AG08395 (cell line): ENCODE measurements around the gene TIFAB.
A peak's percentile ranks its signal among the peaks of the same experiment; 100 is the strongest.

Source experiments
- DNase-seq: peaks from one replicate; pipeline ENCODE4 v3.0.0; 2012; ENCODE audit warnings: mixed read lengths, low spot score

TIFAB gene

GRCh38 chr5:135442431-135443160 lies 9.6 kb downstream of the TIFAB start:
- no peak for DNase-seq

- no peak for DNase-seq
Observed at GRCh38 chr5:135441919-135442318, 10.2 kb downstream of the TIFAB start.

- DNase-seq: no peak
Observed at GRCh38 chr5:135441350-135441831, 10.8 kb downstream of the TIFAB start.

GRCh38 chr5:135440916-135441315 lies 11.2 kb downstream of the TIFAB start:
- no peak for DNase-seq

GRCh38 chr5:135439231-135440205 lies 12.6 kb downstream of the TIFAB start:
- DNase-seq: no peak

- no peak for DNase-seq
Observed at GRCh38 chr5:135438636-135439221, 13.4 kb downstream of the TIFAB start.

- DNase-seq: peak; percentile 91
Observed at GRCh38 chr5:135437796-135438560, 14.2 kb downstream of the TIFAB start.

- DNase-seq: no peak
Observed at GRCh38 chr5:135437422-135437795, 14.7 kb downstream of the TIFAB start.

- no peak for DNase-seq
Observed at GRCh38 chr5:135436951-135437418, 15.2 kb downstream of the TIFAB start.

- no peak for DNase-seq
Observed at GRCh38 chr5:135435467-135436330, 16.5 kb downstream of the TIFAB start.

- DNase-seq: no peak
Observed at GRCh38 chr5:135434591-135435466, 17.3 kb downstream of the TIFAB start.

- no peak for DNase-seq
Observed at GRCh38 chr5:135433681-135434426, 18.3 kb downstream of the TIFAB start.

- DNase-seq: no peak
Observed at GRCh38 chr5:135432113-135432512, 20.0 kb downstream of the TIFAB start.

- DNase-seq: no peak
Observed at GRCh38 chr5:135430135-135430437, 22.1 kb downstream of the TIFAB start.

GRCh38 chr5:135429301-135430134 lies 22.6 kb downstream of the TIFAB start:
- no peak for DNase-seq

GRCh38 chr5:135428586-135428985 lies 23.6 kb downstream of the TIFAB start:
- no peak for DNase-seq

- DNase-seq: peak; percentile 65
Observed at GRCh38 chr5:135426102-135427082, 25.8 kb downstream of the TIFAB start.
